GM12878 (cell line): ENCODE results near the gene ULK4. TPM values are rescaled to one million over a fixed set of nuclear protein-coding genes. Genes with fewer than 3 reads are reported as not detected.

Source experiments
- ATAC-seq: fragments of 200-7000 bp; cut with Tn5 transposase; 3 replicates; pipeline ENCODE4 v1.9.1; 2020; ENCODE audit warnings: mild to moderate bottlenecking, moderate library complexity
- BruUV-seq: library from RNA; stranded (reverse); fragments of 400-500 nt; replicated peaks from 2 replicates; lab custom pipeline; 2021; lab: Mats Ljungman, UMichigan
- CTCF ChIA-PET: fragments of 300-600 bp; sonication (Branson Sonifier 250); formaldehyde crosslinking; extraction: SDS; loops from one replicate; lab custom pipeline; 2021; ENCODE audit warnings: inconsistent platforms; lab: Yijun Ruan, JAX
- POLR2A ChIA-PET: fragments of 350-600 bp; formaldehyde crosslinking; extraction: SDS; loops from one replicate; lab custom pipeline; 2021; ENCODE audit warnings: inconsistent platforms; lab: Charles Lee
- RAD21 ChIA-PET: fragments of 300-600 bp; sonication (Branson Sonifier 250); formaldehyde crosslinking; loops from one replicate; lab custom pipeline; 2023; ENCODE audit warnings: antibody characterized with exemption; ENCODE audit not compliant: unreplicated experiment; lab: Charles Lee
- SMC1A ChIA-PET: fragments of 300-600 bp; sonication (Branson Sonifier 250); formaldehyde crosslinking; loops from one replicate; lab custom pipeline; 2023; ENCODE audit not compliant: unreplicated experiment, uncharacterized antibody; lab: Charles Lee
- DNase-seq: peaks from one replicate; pipeline ENCODE4 v3.0.0-alpha.2; 2011; ENCODE audit warnings: low read depth, low spot score
- FAIRE-seq: peaks from 3 replicates; lab custom pipeline; 2011; peaks lifted over from hg19 to GRCh38; lab: Jason Lieb, UNC
- H2AFZ ChIP-seq: 2 replicates; pipeline ENCODE4 v1.6.0; 2011; ENCODE audit warnings: low read depth, low read length, control low read depth; ENCODE audit not compliant: control insufficient read depth
- H3K27ac ChIP-seq: 2 replicates; pipeline ENCODE4 v1.5.1; 2011; ENCODE audit warnings: control low read depth; ENCODE audit not compliant: control insufficient read depth, insufficient read depth
- H3K27me3 ChIP-seq, 2 experiments: replicated peaks in 1 of 2; 2 replicates each; pipeline versions ENCODE4 v1.6.0 to v1.6.1; 2011; ENCODE audit warnings: low read length in 1 of 2; ENCODE audit not compliant: control insufficient read depth in 2 of 2, insufficient read depth in 2 of 2
- H3K36me3 ChIP-seq, 2 experiments: 2 replicates each; pipeline ENCODE4 v1.5.1; 2011; ENCODE audit warnings: low read length in 1 of 2; ENCODE audit not compliant: control insufficient read depth in 2 of 2, insufficient read depth in 2 of 2
- H3K4me1 ChIP-seq: 2 replicates; pipeline ENCODE4 v1.6.1; 2011; ENCODE audit warnings: mild to moderate bottlenecking, low read length, moderate library complexity, mixed read lengths; ENCODE audit not compliant: control insufficient read depth, insufficient read depth
- H3K4me2 ChIP-seq: 2 replicates; pipeline ENCODE4 v1.6.0; 2011; ENCODE audit warnings: control low read depth; ENCODE audit not compliant: control insufficient read depth, insufficient read depth
- H3K4me3 ChIP-seq: fragments of 200-600 bp; sonication (generic); 2 replicates; pipeline ENCODE4 v1.5.1; 2016
- H3K79me2 ChIP-seq: 2 replicates; pipeline ENCODE4 v1.6.0; 2011; ENCODE audit warnings: low read length; ENCODE audit not compliant: control insufficient read depth, insufficient read depth
- H3K9ac ChIP-seq: 2 replicates; pipeline ENCODE4 v1.8.0; 2011; ENCODE audit warnings: low read length, control low read depth, mixed read lengths; ENCODE audit not compliant: control insufficient read depth, insufficient read depth
- H3K9me3 ChIP-seq: replicated peaks from 3 replicates; pipeline ENCODE4 v1.5.1; 2011; ENCODE audit warnings: mild to moderate bottlenecking, low read length; ENCODE audit not compliant: control insufficient read depth, insufficient read depth
- H4K20me1 ChIP-seq: 2 replicates; pipeline ENCODE4 v1.6.0; 2011; ENCODE audit not compliant: control insufficient read depth, insufficient read depth
- BCLAF1 ChIP-seq: fragments of 450-650 bp; IDR thresholded peaks from 2 replicates; pipeline ENCODE4 v1.6.1; 2017; ENCODE audit warnings: antibody characterized with exemption, mild to moderate bottlenecking, moderate library complexity
- CTCF ChIP-seq, 3 experiments: IDR thresholded peaks in 2 of 3; conservative IDR thresholded peaks in 1 of 3; 2 replicates each; pipeline ENCODE4 v1.5.1; 2011; ENCODE audit warnings: low read depth in 3 of 3, low read length in 3 of 3, mild to moderate bottlenecking in 3 of 3, control low read depth in 2 of 3, moderate library complexity in 2 of 3, inconsistent platforms in 1 of 3, mixed read lengths in 1 of 3; ENCODE audit not compliant: control insufficient read depth in 2 of 3, insufficient read depth in 1 of 3; ENCODE audit errors: extremely low read depth in 1 of 3
- E4F1 ChIP-seq: fragments of 450-650 bp; IDR thresholded peaks from 2 replicates; pipeline ENCODE4 v1.6.1; 2018; ENCODE audit warnings: borderline replicate concordance, mild to moderate bottlenecking; ENCODE audit not compliant: partially characterized antibody
- FOXK2 ChIP-seq: fragments of 450-650 bp; IDR thresholded peaks from 2 replicates; pipeline ENCODE4 v1.6.1; 2017; ENCODE audit warnings: mild to moderate bottlenecking, moderate library complexity
- MXI1 ChIP-seq: fragments of 150-350 bp; IDR thresholded peaks from 2 replicates; pipeline ENCODE4 v1.6.1; 2011; ENCODE audit warnings: low read depth, mild to moderate bottlenecking, inconsistent platforms, low read length, improper control_type of control experiment
- NFYB ChIP-seq: IDR thresholded peaks from 2 replicates; pipeline ENCODE4 v1.6.1; 2011; ENCODE audit warnings: low read depth, mild to moderate bottlenecking, low read length, improper control_type of control experiment, moderate library complexity; ENCODE audit not compliant: insufficient read depth
- NR2F1 ChIP-seq: fragments of 450-650 bp; conservative IDR thresholded peaks from 2 replicates; pipeline ENCODE4 v1.6.1; 2017; ENCODE audit warnings: mild to moderate bottlenecking
- PAX5 ChIP-seq: IDR thresholded peaks from 2 replicates; pipeline ENCODE4 v1.6.1; 2011; ENCODE audit warnings: low read depth, low read length, borderline replicate concordance
- POLR2A ChIP-seq: IDR thresholded peaks from 2 replicates; pipeline ENCODE4 v1.6.1; 2011; ENCODE audit warnings: low read depth, mild to moderate bottlenecking, low read length
- RAD51 ChIP-seq: fragments of 450-650 bp; IDR thresholded peaks from 2 replicates; pipeline ENCODE4 v1.6.1; 2016; ENCODE audit warnings: moderate library complexity, mild to moderate bottlenecking, inconsistent platforms
- TCF7 ChIP-seq: IDR thresholded peaks from 2 replicates; pipeline ENCODE4 v1.6.1; 2014; ENCODE audit warnings: antibody characterized with exemption, borderline replicate concordance
- ZNF217 ChIP-seq: fragments of 450-650 bp; IDR thresholded peaks from 2 replicates; pipeline ENCODE4 v1.6.1; 2017; ENCODE audit warnings: antibody characterized with exemption, mild to moderate bottlenecking
- WGBS: methylation state at CpG from one replicate; pipeline ENCODE4 v1.1.6; 2016; ENCODE audit warnings: low lambda C conversion rate; ENCODE audit not compliant: insufficient replicate concordance, insufficient coverage; ENCODE audit errors: missing lambda C conversion rate; 5-methylcytosine and 5-hydroxymethylcytosine counted together
- in situ Hi-C: fragments of 300-500 bp; cut with MboI; formaldehyde crosslinking; loops from 9 replicates; pipeline ENCODE4 v1.14.3; 2018; ENCODE audit warnings: mixed read lengths
- intact Hi-C: fragments of 100-400 bp; cut with micrococcal nuclease; formaldehyde crosslinking; loops from one replicate; pipeline ENCODE4 v1.14.2; 2022; ENCODE audit not compliant: unreplicated experiment
- polyA plus RNA-seq, 11 experiments: library from polyadenylated mRNA; depleted of rRNA in 4 of 11; unstranded in 6 of 11; stranded (reverse) in 5 of 11; fragments of >200 nt; fragmentation: Nextera tagmentation in 4 of 11; fragmentation: Illumina TruSeq in 1 of 11; extraction: Ambion mirVana in 4 of 11; extraction: Trizol in 1 of 11; gene quantifications; 1 replicate in 1 of 11; 2 replicates in 10 of 11; pipeline versions ENCODE4 v1.2.1 to v1.2.3, GENCODE V29; 2011 to 2016; ENCODE audit warnings: inconsistent platforms in 2 of 11, missing spikeins in 2 of 11, low read depth in 1 of 11
- total RNA-seq, 4 experiments: library from RNA; depleted of rRNA in 3 of 4; stranded (reverse); fragments of >200 nt in 3 of 4; fragmentation: Illumina TruSeq in 1 of 4; extraction: Trizol in 1 of 4; gene quantifications; 2 replicates each; pipeline versions ENCODE4 v1.2.1 to v1.2.3, GENCODE V29; 2013 to 2021

Gene ULK4
- total and polyA plus RNA-seq, 10 of the 15 experiments (the other 5 are each of a cell fraction or from before 2014, with no cell fraction given), result 3.5 to 7.6 (median 6.3) TPM

GRCh38 chr3:41602121-41602520, 359.8 kb downstream of the ULK4 start (continued):
- TF ChIP-seq MXI1, result no peak
- TF ChIP-seq, all 136 proteins: peak for 0

- Histone ChIP-seq H3K4me3 (no peak overlapping the region), H3K79me2 (no peaks in the 10 kb centered on the region), H4K20me1 (no peaks in the 10 kb centered on the region), H3K27ac (no peak overlapping the region), H3K36me3 (no peaks in the 10 kb centered on the region), H3K9ac (no peak overlapping the region), H2AFZ (no peak overlapping the region), H3K9me3 (no peaks in the 10 kb centered on the region), H3K4me1 (no peaks in the 10 kb centered on the region), H3K27me3 (no peaks in the 10 kb centered on the region), H3K4me2 (no peak overlapping the region)
- RAD21 ChIA-PET, result no interaction called here
- POLR2A ChIA-PET, result no interaction called here
- no peak for DNase-seq
- CTCF ChIA-PET, result interaction anchor here (0.5 kb wide), 1 partner anchor 1921 kb away, joined by 3 read pairs; no protein-coding TSS in a partner anchor
- WGBS, result 0% methylated on average over 1 of the region's 1 CpG
- no peak for FAIRE-seq
- SMC1A ChIA-PET, result no interaction called here
- no peak for TF ChIP-seq ZNF217
- TF ChIP-seq PAX5, result no peak
- TF ChIP-seq NFYB, result no peak
- TF ChIP-seq RAD51, result no peak
- no peak for TF ChIP-seq E4F1
- TF ChIP-seq TCF7, result no peak
- TF ChIP-seq FOXK2, result no peak
- TF ChIP-seq BCLAF1, result no peak
- no peak for TF ChIP-seq CTCF (IDR thresholded peaks at IDR 0.05 in 2 of 3, conservative IDR thresholded peaks at IDR 0.05 in 1 of 3; ENCODE audit: control insufficient read depth in 2 of 3, extremely low read depth in 1 of 3, insufficient read depth in 1 of 3, low read depth in 3 of 3, low read length in 3 of 3)
- TF ChIP-seq POLR2A, result no peak
- no peak for TF ChIP-seq NR2F1
- in situ Hi-C loops, result no loop called here
- ATAC-seq, result no peak
- intact Hi-C loops, result no loop called here
- no TSS peak for BruUV-seq
Observed at GRCh38 chr3:41601404-41601987, 360.4 kb downstream of the ULK4 start.
